Neural progenitor cell (in vitro differentiated cells): Measurements from ENCODE around the gene PLXNB1.

Source experiments
- CTCF ChIP-seq: fragments of 200-600 bp; sonication (generic); IDR thresholded peaks from 2 replicates; pipeline ENCODE4 v1.5.1; 2017; ENCODE audit warnings: antibody characterized with exemption, mild to moderate bottlenecking
- EZH2 ChIP-seq: fragments of 200-600 bp; sonication (generic); IDR thresholded peaks from 2 replicates; pipeline ENCODE4 v1.6.1; 2017; ENCODE audit warnings: antibody characterized with exemption, mild to moderate bottlenecking, moderate library complexity
- EZH2phosphoT487 ChIP-seq: fragments of 200-600 bp; sonication (generic); IDR thresholded peaks from 2 replicates; pipeline ENCODE4 v1.6.1; 2017; ENCODE audit warnings: antibody characterized with exemption

- TF ChIP-seq EZH2phosphoT487 (no peak), EZH2 (no peak), CTCF (no peak)
Measured at GRCh38 chr3:48434591-48435222, 4.8 kb upstream of the PLXNB1 start.
